Fibroblast of the aortic adventitia (primary cell): ENCODE data around the gene RAB5IF. TPM values are rescaled to one million over a fixed set of nuclear protein-coding genes. Genes with fewer than 3 reads are reported as not detected.

Experiments used
- DNase-seq: peaks from one replicate; pipeline ENCODE4 v3.0.0-alpha.2; 2010; ENCODE audit warnings: low read depth
- H3K4me3 ChIP-seq: 2 replicates; pipeline ENCODE4 v1.5.1; 2011; ENCODE audit warnings: low read depth, mild to moderate bottlenecking, control low read depth, low read length, moderate library complexity
- CTCF ChIP-seq: IDR thresholded peaks from 2 replicates; pipeline ENCODE4 v1.5.1; 2011; ENCODE audit warnings: mild to moderate bottlenecking, low read length, control low read depth, inconsistent platforms; ENCODE audit not compliant: insufficient read depth
- total RNA-seq: library from RNA; depleted of rRNA; stranded (reverse); fragments of >200 nt; gene quantifications from 2 replicates; pipeline ENCODE4 v1.2.3, GENCODE V29; 2012; ENCODE audit warnings: low replicate concordance

RAB5IF gene
- total RNA-seq, 1 donor: 59.1 TPM

DNA sequence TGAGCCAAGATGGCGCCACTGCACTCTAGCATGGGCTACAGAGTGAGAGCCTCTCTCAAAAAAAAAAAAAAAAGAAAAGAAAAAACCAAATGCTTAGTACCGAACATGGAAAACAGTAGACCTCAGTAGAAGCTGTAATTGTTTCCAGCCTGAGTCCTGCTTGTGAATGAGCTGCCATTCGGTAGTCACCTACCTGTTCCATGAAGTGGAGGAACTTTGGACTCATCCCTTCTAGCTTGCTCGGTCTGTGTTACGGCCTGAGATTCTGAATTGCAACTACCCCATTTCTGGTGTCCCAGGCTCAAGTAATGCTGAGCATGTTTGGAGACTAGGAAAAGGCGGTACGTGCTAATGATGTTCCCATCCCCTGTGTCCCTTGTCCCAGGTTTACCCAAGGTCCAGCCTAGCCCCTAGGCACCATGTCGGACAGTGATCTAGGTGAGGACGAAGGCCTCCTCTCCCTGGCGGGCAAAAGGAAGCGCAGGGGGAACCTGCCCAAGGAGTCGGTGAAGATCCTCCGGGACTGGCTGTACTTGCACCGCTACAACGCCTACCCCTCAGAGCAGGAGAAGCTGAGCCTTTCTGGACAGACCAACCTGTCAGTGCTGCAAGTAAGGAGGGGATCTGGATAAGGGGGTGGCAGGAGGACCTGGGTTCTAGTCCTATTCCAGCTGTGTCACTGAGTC lies 27.1 kb upstream of the RAB5IF start:
- TF ChIP-seq CTCF: no peak
- no peak overlapping the region for H3K4me3 ChIP-seq
- no peak for DNase-seq

DNA sequence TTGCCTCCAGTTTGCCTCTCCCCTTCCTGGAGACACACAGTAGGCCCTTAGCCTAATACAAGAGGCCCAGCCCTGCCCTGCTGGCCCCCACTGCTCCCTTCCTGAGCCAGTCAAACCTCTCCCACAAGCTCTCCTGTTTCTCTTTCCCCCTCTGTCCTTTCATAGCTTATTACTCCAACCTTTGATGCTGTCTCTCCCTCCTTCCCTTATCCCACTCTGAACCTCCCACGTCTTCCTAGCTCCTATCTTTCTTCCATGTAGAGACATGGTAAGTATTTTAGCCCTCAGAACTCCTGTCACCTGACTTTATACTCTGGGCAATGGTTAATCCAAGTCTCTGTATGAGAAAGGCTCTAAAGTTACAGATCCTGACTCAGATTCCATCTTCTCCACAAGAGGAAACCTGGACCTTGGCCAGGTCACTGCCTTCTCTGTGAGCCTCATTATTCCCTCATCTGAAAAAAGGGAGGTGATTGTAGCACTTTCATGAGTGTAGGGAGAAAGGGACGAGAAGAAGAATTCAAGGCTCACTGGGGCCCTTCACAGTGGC lies 25.5 kb upstream of the RAB5IF start:
- H3K4me3 ChIP-seq: no peak overlapping the region
- TF ChIP-seq CTCF: no peak
- DNase-seq: peak; percentile 38

GRCh38 chr20:36582322-36582721 lies 23.3 kb upstream of the RAB5IF start:
- TF ChIP-seq CTCF: no peak
- no peak overlapping the region for H3K4me3 ChIP-seq
- DNase-seq: no peak

- TF ChIP-seq CTCF: no peak
- no peak overlapping the region for H3K4me3 ChIP-seq
- no peak for DNase-seq
Measured at GRCh38 chr20:36582821-36583220, 22.8 kb upstream of the RAB5IF start.

- TF ChIP-seq CTCF: no peak
- H3K4me3 ChIP-seq: no peak overlapping the region
- no peak for DNase-seq
Measured at GRCh38 chr20:36584018-36584481, 21.5 kb upstream of the RAB5IF start.

DNA sequence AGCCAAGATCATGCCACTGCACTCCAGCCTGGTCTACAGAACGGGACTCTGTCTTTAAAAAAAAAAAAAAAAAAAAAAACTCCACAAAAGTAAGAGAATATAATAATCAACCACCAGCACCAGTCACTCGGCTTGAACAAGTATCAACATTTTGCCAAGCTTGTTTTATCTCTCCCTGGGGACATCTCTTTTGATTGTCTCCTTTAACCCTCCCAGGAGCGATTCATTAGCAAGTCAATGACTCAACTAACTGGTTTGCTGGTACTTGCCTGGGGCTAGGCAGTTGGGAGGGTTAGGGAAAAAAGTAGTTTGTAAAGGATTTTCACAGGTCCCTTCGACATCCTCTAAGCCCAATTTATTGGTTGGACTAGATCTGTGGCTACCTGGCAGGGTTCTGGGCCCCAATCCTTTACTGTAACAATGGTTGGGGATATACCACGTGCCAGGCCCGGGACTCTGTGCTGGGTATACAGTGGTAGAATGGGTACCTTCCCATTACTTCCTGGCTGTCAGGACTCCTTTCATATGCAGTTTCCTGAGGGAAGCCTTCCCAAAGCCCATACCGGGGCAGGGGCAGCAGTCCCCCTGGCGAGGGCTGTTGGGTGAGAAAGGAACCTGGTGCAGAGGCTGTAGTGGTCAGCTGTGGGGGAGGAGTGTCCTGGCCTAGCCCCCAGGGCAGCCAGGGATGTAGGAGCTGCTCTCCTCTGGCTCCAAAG lies 20.0 kb upstream of the RAB5IF start:
- TF ChIP-seq CTCF: no peak
- H3K4me3 ChIP-seq: no peak overlapping the region
- peak; percentile 66 for DNase-seq
